Neutrophil (primary cell): ENCODE data around the gene SND1.

Source experiments
- H3K27ac ChIP-seq: fragments of 200-600 bp; sonication (generic); 2 replicates; pipeline ENCODE4 v1.5.1; 2016; ENCODE audit warnings: mild to moderate bottlenecking, moderate library complexity
- H3K27me3 ChIP-seq: fragments of 200-600 bp; sonication (generic); 2 replicates; pipeline ENCODE4 v1.6.0; 2016; ENCODE audit warnings: mild to moderate bottlenecking
- H3K36me3 ChIP-seq: fragments of 200-600 bp; sonication (generic); 2 replicates; pipeline ENCODE4 v1.5.1; 2017
- H3K4me1 ChIP-seq, 2 experiments: fragments of 200-600 bp in 1 of 2; sonication (generic) in 1 of 2; 1 replicate in 1 of 2; 2 replicates in 1 of 2; pipeline versions ENCODE4 v1.5.1 to v1.6.1; 2013 to 2016; ENCODE audit warnings: low read depth in 1 of 2, low read length in 1 of 2, mild to moderate bottlenecking in 1 of 2, moderate library complexity in 1 of 2; ENCODE audit not compliant: control insufficient read depth in 1 of 2, insufficient read depth in 1 of 2
- H3K4me3 ChIP-seq, 2 experiments: fragments of 200-600 bp in 1 of 2; sonication (generic) in 1 of 2; 1 replicate in 1 of 2; 2 replicates in 1 of 2; pipeline ENCODE4 v1.5.1; 2013 to 2016; ENCODE audit warnings: low read depth in 1 of 2, low read length in 1 of 2, mild to moderate bottlenecking in 1 of 2, moderate library complexity in 1 of 2
- H3K9me3 ChIP-seq: fragments of 200-600 bp; sonication (generic); 2 replicates; pipeline ENCODE4 v1.5.1; 2016
- TF ChIP-seq, protein P1 (sequence below): fragments of 200-600 bp; sonication (generic); IDR thresholded peaks from 2 replicates; pipeline ENCODE4 v1.5.1; 2016; ENCODE audit warnings: antibody characterized with exemption

SND1 gene

GRCh38 chr7:128006550-128007302 is 354.7 kb downstream of the SND1 start:
- Histone ChIP-seq H3K36me3 (peaks cover 70% of the 10 kb centered on the region), H3K4me3 (no peak overlapping the region), H3K27me3 (no peaks in the 10 kb centered on the region), H3K27ac (peak overlapping the region; percentile 35), H3K4me1 (peaks cover 25 to 39% of the 10 kb centered on the region in 2 experiments), H3K9me3 (no peaks in the 10 kb centered on the region)
- TF ChIP-seq, protein P1, sequence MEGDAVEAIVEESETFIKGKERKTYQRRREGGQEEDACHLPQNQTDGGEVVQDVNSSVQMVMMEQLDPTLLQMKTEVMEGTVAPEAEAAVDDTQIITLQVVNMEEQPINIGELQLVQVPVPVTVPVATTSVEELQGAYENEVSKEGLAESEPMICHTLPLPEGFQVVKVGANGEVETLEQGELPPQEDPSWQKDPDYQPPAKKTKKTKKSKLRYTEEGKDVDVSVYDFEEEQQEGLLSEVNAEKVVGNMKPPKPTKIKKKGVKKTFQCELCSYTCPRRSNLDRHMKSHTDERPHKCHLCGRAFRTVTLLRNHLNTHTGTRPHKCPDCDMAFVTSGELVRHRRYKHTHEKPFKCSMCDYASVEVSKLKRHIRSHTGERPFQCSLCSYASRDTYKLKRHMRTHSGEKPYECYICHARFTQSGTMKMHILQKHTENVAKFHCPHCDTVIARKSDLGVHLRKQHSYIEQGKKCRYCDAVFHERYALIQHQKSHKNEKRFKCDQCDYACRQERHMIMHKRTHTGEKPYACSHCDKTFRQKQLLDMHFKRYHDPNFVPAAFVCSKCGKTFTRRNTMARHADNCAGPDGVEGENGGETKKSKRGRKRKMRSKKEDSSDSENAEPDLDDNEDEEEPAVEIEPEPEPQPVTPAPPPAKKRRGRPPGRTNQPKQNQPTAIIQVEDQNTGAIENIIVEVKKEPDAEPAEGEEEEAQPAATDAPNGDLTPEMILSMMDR = no peak

DNA sequence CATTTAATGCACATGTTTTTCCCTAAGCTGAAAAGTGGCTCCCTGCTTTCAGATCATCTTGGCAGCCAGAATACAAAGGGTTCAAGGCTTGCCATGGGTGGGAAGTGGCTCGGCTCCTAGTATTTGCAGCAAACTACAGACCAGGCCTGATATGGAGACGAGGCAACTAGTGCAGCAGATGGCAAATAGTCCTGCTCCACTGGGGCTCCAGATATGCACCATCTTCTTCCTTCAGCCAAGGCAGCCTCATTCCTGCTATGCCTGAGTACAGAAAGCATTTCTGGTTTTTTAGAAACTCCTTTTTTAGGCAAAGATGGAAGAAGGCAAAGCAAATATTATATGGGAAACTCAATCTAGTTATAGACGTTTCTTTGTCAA is 355.3 kb downstream of the SND1 start:
- TF ChIP-seq, protein P1 = no peak
- Histone ChIP-seq H3K36me3 (peaks cover 75% of the 10 kb centered on the region), H3K9me3 (no peaks in the 10 kb centered on the region), H3K27ac (no peak overlapping the region), H3K27me3 (no peaks in the 10 kb centered on the region), H3K4me1 (peaks cover 24 to 33% of the 10 kb centered on the region in 2 experiments), H3K4me3 (no peak overlapping the region)

DNA sequence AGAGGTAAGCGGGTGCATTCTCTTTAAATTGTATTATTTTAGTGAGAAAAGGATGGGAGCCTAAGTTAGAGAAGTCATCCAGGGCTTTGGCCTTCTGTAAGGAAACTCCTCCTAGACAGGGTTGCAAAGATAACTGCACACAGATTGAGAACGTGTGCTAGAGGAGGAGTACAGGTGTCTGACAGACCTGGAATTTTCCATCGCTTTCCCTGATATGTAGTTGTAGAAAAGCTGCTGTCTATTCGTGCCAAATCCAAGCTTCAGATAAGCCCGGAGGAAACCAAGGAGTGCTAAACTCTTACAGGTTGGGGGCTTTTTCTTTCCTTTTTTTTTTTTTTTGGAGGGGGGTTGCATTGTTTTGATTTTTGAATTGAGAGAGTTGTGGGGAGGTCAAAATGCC is 356.1 kb downstream of the SND1 start:
- no peak overlapping the region for H3K27ac ChIP-seq
- peaks cover 83% of the 10 kb centered on the region for H3K36me3 ChIP-seq
- no peaks in the 10 kb centered on the region for H3K27me3 ChIP-seq

GRCh38 chr7:128008744-128009143 is 356.8 kb downstream of the SND1 start:
- TF ChIP-seq, protein P1 = no peak
- H3K9me3 ChIP-seq = no peaks in the 10 kb centered on the region
- peaks cover 89% of the 10 kb centered on the region for H3K36me3 ChIP-seq
- no peaks in the 10 kb centered on the region for H3K27me3 ChIP-seq
- H3K4me1 ChIP-seq = peaks cover 9 to 18% of the 10 kb centered on the region in 2 experiments
- H3K27ac ChIP-seq = no peak overlapping the region
- H3K4me3 ChIP-seq = no peak overlapping the region

More for the DNA sequence above, 356.1 kb downstream of the SND1 start:
- H3K4me3 ChIP-seq = no peak overlapping the region
- TF ChIP-seq, protein P1 = no peak
- H3K4me1 ChIP-seq = peaks cover 15 to 25% of the 10 kb centered on the region in 2 experiments
- no peaks in the 10 kb centered on the region for H3K9me3 ChIP-seq

DNA sequence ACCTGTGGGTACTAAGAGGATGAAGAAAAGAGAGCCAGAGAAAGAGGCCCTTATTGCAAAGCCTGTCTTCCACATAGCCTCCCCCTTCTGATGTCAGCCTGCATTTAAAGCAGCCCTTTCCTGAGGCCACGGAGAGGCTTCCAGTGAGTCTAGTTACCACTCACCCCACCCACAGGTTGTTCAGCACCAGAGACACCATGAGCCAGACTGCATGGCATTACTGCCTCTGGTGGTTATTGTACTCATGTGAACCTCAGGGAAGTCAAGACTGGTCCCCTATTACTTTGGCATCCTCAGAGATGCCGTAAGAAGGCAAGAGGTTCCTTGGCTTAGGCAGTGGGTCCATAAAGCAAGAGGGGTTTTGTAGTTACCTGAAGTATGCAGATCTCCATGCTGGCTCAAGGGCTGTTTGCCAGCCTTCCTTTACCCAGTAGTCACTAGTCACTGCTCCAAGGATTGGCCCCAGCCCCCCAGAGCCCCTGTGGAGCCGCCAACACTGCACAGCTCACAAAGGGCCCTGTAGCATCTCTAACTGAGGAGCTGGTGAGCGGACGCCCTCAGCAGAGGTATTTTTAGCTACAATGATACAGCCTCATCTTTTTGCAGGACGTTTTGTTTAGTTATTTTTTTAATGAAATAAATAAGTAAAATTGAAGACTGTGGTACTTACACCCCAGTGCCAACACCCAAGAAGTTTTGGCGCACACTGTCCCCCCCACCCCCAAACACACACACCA is 358.6 kb downstream of the SND1 start:
- Histone ChIP-seq H3K27ac (peak overlapping the region; percentile 25), H3K27me3 (no peaks in the 10 kb centered on the region), H3K4me1 (peaks cover 8% of the 10 kb centered on the region in 2 experiments), H3K36me3 (peaks cover 96% of the 10 kb centered on the region), H3K9me3 (no peaks in the 10 kb centered on the region), H3K4me3 (no peak overlapping the region)
- TF ChIP-seq, protein P1 = no peak
